Keratinocyte (primary cell): ENCODE results near the gene NTN1. TPM values are rescaled to one million over a fixed set of nuclear protein-coding genes. Genes with fewer than 3 reads are reported as not detected.

ENCODE experiments used
- DNase-seq: peaks from one replicate; pipeline ENCODE4 v3.0.0-alpha.2; 2011; ENCODE audit warnings: low read depth, missing footprints, low spot score
- FAIRE-seq: peaks from 2 replicates; lab custom pipeline; 2011; peaks lifted over from hg19 to GRCh38; lab: Jason Lieb, UNC
- H2AFZ ChIP-seq: 2 replicates; pipeline ENCODE4 v1.6.0; 2012; ENCODE audit warnings: low read length, control low read depth, inconsistent platforms; ENCODE audit not compliant: control insufficient read depth
- H3K27ac ChIP-seq: 2 replicates; pipeline ENCODE4 v1.5.1; 2011; ENCODE audit warnings: low read length; ENCODE audit not compliant: control insufficient read depth, insufficient read depth
- H3K27me3 ChIP-seq: 3 replicates; pipeline ENCODE4 v1.6.0; 2011; ENCODE audit warnings: low read length; ENCODE audit not compliant: control insufficient read depth, insufficient read depth; ENCODE audit errors: extremely low read depth
- H3K36me3 ChIP-seq, 2 experiments: 2 replicates in 1 of 2; 3 replicates in 1 of 2; pipeline ENCODE4 v1.5.1; 2011; ENCODE audit warnings: low read length in 2 of 2, mild to moderate bottlenecking in 1 of 2; ENCODE audit not compliant: control insufficient read depth in 2 of 2, insufficient read depth in 2 of 2; ENCODE audit errors: extremely low read depth in 1 of 2
- H3K4me1 ChIP-seq: 3 replicates; pipeline ENCODE4 v1.5.1; 2011; ENCODE audit warnings: low read length; ENCODE audit not compliant: control insufficient read depth, insufficient read depth; ENCODE audit errors: extremely low read depth
- H3K4me2 ChIP-seq: 3 replicates; pipeline ENCODE4 v1.6.0; 2011; ENCODE audit warnings: low read depth, low read length; ENCODE audit not compliant: control insufficient read depth, insufficient read depth; ENCODE audit errors: extremely low read depth
- H3K4me3 ChIP-seq, 3 experiments: fragments of 200-600 bp in 1 of 3; sonication (generic) in 1 of 3; 2 replicates in 2 of 3; 3 replicates in 1 of 3; pipeline ENCODE4 v1.5.1; 2011 to 2016; ENCODE audit warnings: low read length in 3 of 3, mild to moderate bottlenecking in 3 of 3, control low read depth in 2 of 3, inconsistent platforms in 1 of 3, low read depth in 1 of 3, mixed read lengths in 1 of 3, mixed run types in 1 of 3, moderate library complexity in 1 of 3; ENCODE audit not compliant: control insufficient read depth in 2 of 3, insufficient read depth in 2 of 3; ENCODE audit errors: extremely low read depth in 1 of 3
- H3K79me2 ChIP-seq: 2 replicates; pipeline ENCODE4 v1.6.0; 2012; ENCODE audit warnings: low read length; ENCODE audit not compliant: control insufficient read depth, insufficient read depth
- H3K9ac ChIP-seq: 3 replicates; pipeline ENCODE4 v1.6.0; 2011; ENCODE audit warnings: low read length; ENCODE audit not compliant: control insufficient read depth, insufficient read depth; ENCODE audit errors: extremely low read depth
- H3K9me1 ChIP-seq: 3 replicates; pipeline ENCODE4 v1.6.0; 2011; ENCODE audit warnings: low read length; ENCODE audit not compliant: control insufficient read depth, insufficient read depth; ENCODE audit errors: extremely low read depth
- H3K9me3 ChIP-seq: 2 replicates; pipeline ENCODE4 v1.5.1; 2012; ENCODE audit warnings: low read depth, low read length; ENCODE audit not compliant: control insufficient read depth
- H4K20me1 ChIP-seq: 3 replicates; pipeline ENCODE4 v1.6.0; 2011; ENCODE audit warnings: low read length; ENCODE audit not compliant: control insufficient read depth, insufficient read depth; ENCODE audit errors: extremely low read depth
- EZH2 ChIP-seq: IDR thresholded peaks from one replicate; pipeline ENCODE4 v1.6.1; 2012; ENCODE audit warnings: inconsistent platforms, mild to moderate bottlenecking, low read length, moderate library complexity
- dilution Hi-C: fragments of 300-500 bp; cut with MboI; formaldehyde crosslinking; loops from one replicate; pipeline ENCODE4 v1.7.0; 2020; ENCODE audit warnings: low sequenced_read_pairs; ENCODE audit not compliant: extremely low pct_ligation_motif_present
- polyA plus RNA-seq, 5 experiments: library from polyadenylated mRNA; depleted of rRNA in 3 of 5; stranded (reverse) in 3 of 5; stranded (forward) in 1 of 5; unstranded in 1 of 5; fragments of >200 nt; gene quantifications; 1 replicate in 1 of 5; 2 replicates in 3 of 5; 3 replicates in 1 of 5; pipeline versions ENCODE4 v1.2.1 to v1.2.3, GENCODE V29; 2011 to 2012; ENCODE audit warnings: missing spikeins in 2 of 5, low read depth in 1 of 5, low replicate concordance in 1 of 5
- TF ChIP-seq, protein P1 (sequence below), 3 experiments: IDR thresholded peaks in 1 of 3; conservative IDR thresholded peaks in 1 of 3; optimal IDR thresholded peaks in 1 of 3; 2 replicates in 2 of 3; 3 replicates in 1 of 3; pipeline versions ENCODE3 to v1.5.1; 2011; ENCODE audit warnings: low read length in 3 of 3, mild to moderate bottlenecking in 3 of 3, moderate library complexity in 2 of 3, control low read depth in 1 of 3, inconsistent platforms in 1 of 3; ENCODE audit not compliant: insufficient read depth in 2 of 3; ENCODE audit errors: extremely low read depth in 1 of 3

NTN1 gene
- polyA plus RNA-seq, 1 donor (not counting 4 experiments of a cell fraction or from before 2014, with no cell fraction given): 0.10 TPM

- dilution Hi-C loops: no loop called here
- no peaks in the 10 kb centered on the region for H3K4me1 ChIP-seq
These were observed 204.2 kb downstream of the NTN1 start for GRCh38 chr17:9225305-9226101.

DNA sequence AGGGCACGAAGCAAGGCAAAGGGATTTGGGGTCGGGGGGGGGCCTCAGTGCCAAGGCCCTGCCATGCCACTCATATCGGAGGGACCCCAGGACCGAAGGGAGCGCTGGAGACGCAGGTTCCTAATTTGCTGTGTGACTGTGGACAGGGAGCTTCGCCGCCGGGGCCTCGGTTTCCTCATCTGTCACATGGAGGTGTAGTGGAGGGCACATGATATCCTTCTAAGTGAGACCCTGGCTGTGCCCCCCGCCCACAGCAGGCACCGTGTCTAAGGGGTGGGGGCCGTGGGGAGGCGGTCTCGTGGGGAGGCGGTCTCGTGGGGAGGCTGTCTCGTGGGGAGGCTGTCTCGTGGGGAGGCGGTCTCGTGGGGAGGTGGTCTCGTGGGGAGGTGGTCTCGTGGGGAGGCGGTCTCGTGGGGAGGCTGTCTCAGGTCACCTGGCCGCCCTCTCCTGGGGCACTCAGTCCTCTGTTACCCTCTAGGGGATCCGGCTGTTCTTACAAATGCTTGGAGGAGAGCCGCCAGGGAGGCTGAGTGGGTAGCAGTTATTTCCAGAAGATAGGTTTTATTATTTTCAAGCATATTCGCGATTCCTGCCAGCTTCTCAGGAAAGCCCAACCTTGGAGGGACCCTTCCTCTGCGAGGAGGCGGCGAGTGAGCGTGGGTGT is 205.0 kb downstream of the NTN1 start:
- H3K27ac ChIP-seq: no peak overlapping the region

More at GRCh38 chr17:9225305-9226101, 204.2 kb downstream of the NTN1 start:
- FAIRE-seq (no peak), DNase-seq (no peak)
- TF ChIP-seq EZH2: no peak
- TF ChIP-seq, protein P1, sequence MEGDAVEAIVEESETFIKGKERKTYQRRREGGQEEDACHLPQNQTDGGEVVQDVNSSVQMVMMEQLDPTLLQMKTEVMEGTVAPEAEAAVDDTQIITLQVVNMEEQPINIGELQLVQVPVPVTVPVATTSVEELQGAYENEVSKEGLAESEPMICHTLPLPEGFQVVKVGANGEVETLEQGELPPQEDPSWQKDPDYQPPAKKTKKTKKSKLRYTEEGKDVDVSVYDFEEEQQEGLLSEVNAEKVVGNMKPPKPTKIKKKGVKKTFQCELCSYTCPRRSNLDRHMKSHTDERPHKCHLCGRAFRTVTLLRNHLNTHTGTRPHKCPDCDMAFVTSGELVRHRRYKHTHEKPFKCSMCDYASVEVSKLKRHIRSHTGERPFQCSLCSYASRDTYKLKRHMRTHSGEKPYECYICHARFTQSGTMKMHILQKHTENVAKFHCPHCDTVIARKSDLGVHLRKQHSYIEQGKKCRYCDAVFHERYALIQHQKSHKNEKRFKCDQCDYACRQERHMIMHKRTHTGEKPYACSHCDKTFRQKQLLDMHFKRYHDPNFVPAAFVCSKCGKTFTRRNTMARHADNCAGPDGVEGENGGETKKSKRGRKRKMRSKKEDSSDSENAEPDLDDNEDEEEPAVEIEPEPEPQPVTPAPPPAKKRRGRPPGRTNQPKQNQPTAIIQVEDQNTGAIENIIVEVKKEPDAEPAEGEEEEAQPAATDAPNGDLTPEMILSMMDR (optimal IDR thresholded peaks at IDR 0.05 in 1 of 3, IDR thresholded peaks at IDR 0.05 in 1 of 3, conservative IDR thresholded peaks at IDR 0.05 in 1 of 3; ENCODE audit: extremely low read depth in 1 of 3, insufficient read depth in 2 of 3, low read length in 3 of 3): no peak
- Histone ChIP-seq H3K27me3 (no peaks in the 10 kb centered on the region), H3K4me3 (no peak overlapping the region), H3K9me1 (no peaks in the 10 kb centered on the region), H3K4me2 (no peak overlapping the region), H3K9ac (no peak overlapping the region), H3K36me3 (no peaks in the 10 kb centered on the region), H4K20me1 (no peaks in the 10 kb centered on the region), H3K79me2 (no peaks in the 10 kb centered on the region), H3K27ac (no peak overlapping the region), H3K9me3 (peaks cover 3% of the 10 kb centered on the region), H2AFZ (no peak overlapping the region)

More for the DNA sequence above, 205.0 kb downstream of the NTN1 start:
- H3K4me2 ChIP-seq: no peak overlapping the region
- DNase-seq: no peak
- no peak overlapping the region for H3K4me3 ChIP-seq
- H4K20me1 ChIP-seq: no peaks in the 10 kb centered on the region
- H3K79me2 ChIP-seq: no peaks in the 10 kb centered on the region
- no peak for FAIRE-seq
- TF ChIP-seq, protein P1 (optimal IDR thresholded peaks at IDR 0.05 in 1 of 3, IDR thresholded peaks at IDR 0.05 in 1 of 3, conservative IDR thresholded peaks at IDR 0.05 in 1 of 3; ENCODE audit: extremely low read depth in 1 of 3, insufficient read depth in 2 of 3, low read length in 3 of 3): no peak
- TF ChIP-seq EZH2: no peak
- no peaks in the 10 kb centered on the region for H3K9me1 ChIP-seq
- no peak overlapping the region for H2AFZ ChIP-seq
- no peaks in the 10 kb centered on the region for H3K36me3 ChIP-seq
- H3K9ac ChIP-seq: no peak overlapping the region
- no peaks in the 10 kb centered on the region for H3K27me3 ChIP-seq
- H3K9me3 ChIP-seq: peaks cover 3% of the 10 kb centered on the region
- H3K4me1 ChIP-seq: no peaks in the 10 kb centered on the region
- dilution Hi-C loops: no loop called here
